ENCODE data around the gene TMEM132E. TPM values are rescaled to one million over a fixed set of nuclear protein-coding genes. Genes with fewer than 3 reads are reported as not detected.
A peak's percentile ranks its signal among the peaks of the same experiment; 100 is the strongest.

TMEM132E gene
- total RNA-seq, 1 experiment from 2014 or later, result 0.42 TPM

DNA sequence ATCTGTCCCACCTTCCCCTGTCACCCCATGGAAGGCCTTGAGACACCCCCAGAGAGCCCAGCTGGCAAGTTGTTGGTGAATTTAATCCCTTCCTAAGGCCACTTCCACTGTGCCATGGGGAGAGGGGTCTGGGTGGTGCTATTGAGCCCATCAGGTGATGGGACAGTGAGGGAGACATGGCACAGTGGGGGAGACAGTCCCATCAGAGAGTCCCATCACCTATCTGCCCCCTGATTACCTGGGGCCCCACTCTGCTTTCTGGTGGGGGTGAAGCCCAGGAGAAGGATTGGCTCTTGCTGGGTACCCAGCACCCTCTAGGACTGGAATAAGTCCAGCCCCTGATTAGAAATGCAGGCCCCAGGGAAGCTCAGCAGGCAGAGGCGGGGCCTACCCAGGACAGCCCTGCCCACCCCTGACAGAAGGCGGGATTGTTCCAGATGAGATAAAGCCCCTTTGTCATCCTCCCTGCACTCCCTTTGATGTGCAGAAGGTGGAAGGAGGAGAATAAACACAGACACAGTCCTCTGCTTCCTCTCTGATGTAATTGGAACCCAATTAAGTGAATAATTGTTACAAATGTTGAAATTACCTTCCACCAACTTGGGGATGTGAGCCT, 18.9 kb downstream of the TMEM132E start:
- H2AFZ ChIP-seq (ENCODE audit: low read length), result no peak overlapping the region
- H3K18ac ChIP-seq (ENCODE audit: insufficient read length, low read depth, low read length), result no peak overlapping the region
- H2BK5ac ChIP-seq (ENCODE audit: insufficient read length, low read length), result no peak overlapping the region
- TF ChIP-seq, protein P1, sequence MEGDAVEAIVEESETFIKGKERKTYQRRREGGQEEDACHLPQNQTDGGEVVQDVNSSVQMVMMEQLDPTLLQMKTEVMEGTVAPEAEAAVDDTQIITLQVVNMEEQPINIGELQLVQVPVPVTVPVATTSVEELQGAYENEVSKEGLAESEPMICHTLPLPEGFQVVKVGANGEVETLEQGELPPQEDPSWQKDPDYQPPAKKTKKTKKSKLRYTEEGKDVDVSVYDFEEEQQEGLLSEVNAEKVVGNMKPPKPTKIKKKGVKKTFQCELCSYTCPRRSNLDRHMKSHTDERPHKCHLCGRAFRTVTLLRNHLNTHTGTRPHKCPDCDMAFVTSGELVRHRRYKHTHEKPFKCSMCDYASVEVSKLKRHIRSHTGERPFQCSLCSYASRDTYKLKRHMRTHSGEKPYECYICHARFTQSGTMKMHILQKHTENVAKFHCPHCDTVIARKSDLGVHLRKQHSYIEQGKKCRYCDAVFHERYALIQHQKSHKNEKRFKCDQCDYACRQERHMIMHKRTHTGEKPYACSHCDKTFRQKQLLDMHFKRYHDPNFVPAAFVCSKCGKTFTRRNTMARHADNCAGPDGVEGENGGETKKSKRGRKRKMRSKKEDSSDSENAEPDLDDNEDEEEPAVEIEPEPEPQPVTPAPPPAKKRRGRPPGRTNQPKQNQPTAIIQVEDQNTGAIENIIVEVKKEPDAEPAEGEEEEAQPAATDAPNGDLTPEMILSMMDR (conservative IDR thresholded peaks at IDR 0.05), result no peak
- H3K4me1 Mint-ChIP-seq, result peaks cover 19 to 40% of the 10 kb centered on the region in 2 experiments
- H3K14ac ChIP-seq (ENCODE audit: insufficient read depth, low read length), result no peak overlapping the region
- H3K79me1 ChIP-seq (ENCODE audit: insufficient read depth, low read depth, low read length, poor library complexity, severe bottlenecking), result no peaks in the 10 kb centered on the region
- no CpG with 5 or more reads among the region's 2 CpGs for WGBS (ENCODE audit: extremely low coverage, insufficient read length, low lambda C conversion rate)
- H2BK20ac ChIP-seq (ENCODE audit: low read depth, low read length, poor library complexity, severe bottlenecking), result no peak overlapping the region
- H4K5ac ChIP-seq (ENCODE audit: insufficient read length, low read depth, low read length), result no peak overlapping the region
- H3K4me3 Mint-ChIP-seq, result no peak overlapping the region
- DNase-seq, result peak; percentile 82
- peaks cover 0 to 3% of the 10 kb centered on the region in 2 experiments; a peak in 1 of 5 replicates for H3K9me3 Mint-ChIP-seq
- no peaks in the 10 kb centered on the region for H3K36me3 Mint-ChIP-seq (ENCODE audit: insufficient read depth in 1 of 3, low read depth in 3 of 3)
- H3T11ph ChIP-seq (ENCODE audit: low read length), result no peak overlapping the region
- H3K4me1 ChIP-seq (ENCODE audit: insufficient read depth, low read length), result 0 out of 2 replicates have a peak, but pooled peaks cover 3% of the 10 kb centered on the region
- no peaks in the 10 kb centered on the region; the same call in 1 of the 2 replicates for H3K27me3 ChIP-seq (ENCODE audit: insufficient read depth, low read length)
- H3K4me2 ChIP-seq (ENCODE audit: insufficient read depth, insufficient read length, low read length), result no peak overlapping the region
- no peaks in the 10 kb centered on the region for H4K20me1 ChIP-seq (ENCODE audit: control insufficient read depth, insufficient read depth, insufficient read length)
- no peak overlapping the region for H3K4ac ChIP-seq (ENCODE audit: low read depth, low read length)
- H3K27me3 Mint-ChIP-seq (ENCODE audit: low read depth), result peaks cover 66% of the 10 kb centered on the region
- no peak overlapping the region for H3K27ac ChIP-seq (ENCODE audit: insufficient read length, low read depth, low read length)
- no peak overlapping the region for H2BK120ac ChIP-seq (ENCODE audit: low read depth, low read length, poor library complexity, severe bottlenecking)
- H3K9ac ChIP-seq (ENCODE audit: extremely low read depth, insufficient read length, low read length), result no peak overlapping the region
- no peak overlapping the region for H2BK12ac ChIP-seq (ENCODE audit: insufficient read length, low read depth, low read length)
- no peaks in the 10 kb centered on the region for H3K23me2 ChIP-seq (ENCODE audit: insufficient read length, low read depth, low read length, poor library complexity, severe bottlenecking)
- no peaks in the 10 kb centered on the region for H3K79me2 ChIP-seq (ENCODE audit: insufficient read depth, low read length)
- H3K9me3 ChIP-seq (ENCODE audit: control insufficient read depth, low read depth, low read length), result no peaks in the 10 kb centered on the region
- no peak overlapping the region for H3K23ac ChIP-seq (ENCODE audit: insufficient read length, low read depth, low read length)
- H2BK15ac ChIP-seq (ENCODE audit: low read depth, low read length), result no peak overlapping the region
- peak overlapping the region in 1 of 3 experiments; percentile 18; a peak in 1 of 7 replicates for H3K27ac Mint-ChIP-seq
- H2AK5ac ChIP-seq (ENCODE audit: insufficient read length, low read length), result no peak overlapping the region
- H3K56ac ChIP-seq (ENCODE audit: insufficient read length, low read depth, low read length), result no peak overlapping the region
- no peak overlapping the region for H4K8ac ChIP-seq (replicated peaks; ENCODE audit: insufficient read length, low read depth, low read length)
- H4K91ac ChIP-seq (ENCODE audit: insufficient read length, low read depth, low read length), result no peak overlapping the region
